Liver (tissue), 9 donors: ENCODE measurements around the gene RCSD1. TPM values are rescaled to one million over a fixed set of nuclear protein-coding genes. Genes with fewer than 3 reads are reported as not detected.

Experiments
- DNase-seq: peaks from one replicate; pipeline ENCODE4 v3.0.0-alpha.2; 2017; ENCODE audit warnings: low spot score
- H3K27ac ChIP-seq, 2 donors: one replicate each; pipeline ENCODE4 v1.7.0; 2013; ENCODE audit warnings: inconsistent platforms in 2 of 2, low read length in 2 of 2, control low read depth in 1 of 2, low read depth in 1 of 2, mild to moderate bottlenecking in 1 of 2
- H3K27me3 ChIP-seq, 4 donors: one replicate each; pipeline versions ENCODE4 v1.6.1 to v1.7.0; 2013; ENCODE audit warnings: low read length in 3 of 4, inconsistent platforms in 1 of 4, mild to moderate bottlenecking in 1 of 4, moderate library complexity in 1 of 4; ENCODE audit not compliant: control insufficient read depth in 4 of 4, insufficient read depth in 4 of 4
- H3K36me3 ChIP-seq, 4 donors: one replicate each; pipeline versions ENCODE4 v1.6.1 to v1.7.0; 2013; ENCODE audit warnings: low read length in 3 of 4, mild to moderate bottlenecking in 3 of 4, low read depth in 1 of 4, moderate library complexity in 1 of 4; ENCODE audit not compliant: control insufficient read depth in 4 of 4, insufficient read depth in 3 of 4
- H3K4me1 ChIP-seq, 4 donors: one replicate each; pipeline versions ENCODE4 v1.6.1 to v1.7.0; 2013; ENCODE audit warnings: low read length in 3 of 4, mild to moderate bottlenecking in 3 of 4, moderate library complexity in 1 of 4; ENCODE audit not compliant: control insufficient read depth in 4 of 4, insufficient read depth in 4 of 4
- H3K4me3 ChIP-seq, 3 donors: one replicate each; pipeline versions ENCODE4 v1.6.1 to v1.7.0; 2013; ENCODE audit warnings: low read length in 3 of 3, control low read depth in 1 of 3, low read depth in 1 of 3, mild to moderate bottlenecking in 1 of 3
- H3K9ac ChIP-seq, 2 donors: one replicate each; pipeline ENCODE4 v1.7.0; 2013; ENCODE audit warnings: low read length in 2 of 2, mild to moderate bottlenecking in 2 of 2, moderate library complexity in 2 of 2, control low read depth in 1 of 2, low read depth in 1 of 2
- H3K9me3 ChIP-seq, 4 donors: one replicate each; pipeline versions ENCODE4 v1.6.1 to v1.7.0; 2013; ENCODE audit warnings: low read length in 3 of 4; ENCODE audit not compliant: control insufficient read depth in 4 of 4
- EGR1 ChIP-seq, 2 donors: IDR thresholded peaks; 2 replicates each; pipeline ENCODE4 v1.6.1; 2016 to 2018; ENCODE audit warnings: antibody characterized with exemption in 2 of 2, low read depth in 2 of 2
- FOXA1 ChIP-seq: IDR thresholded peaks from 2 replicates; pipeline ENCODE4 v1.6.1; 2016; ENCODE audit warnings: antibody characterized with exemption
- GABPA ChIP-seq, 2 donors: IDR thresholded peaks in 1 of 2; conservative IDR thresholded peaks in 1 of 2; 2 replicates each; pipeline ENCODE4 v1.6.1; 2016; ENCODE audit warnings: antibody characterized with exemption in 2 of 2, mild to moderate bottlenecking in 1 of 2, moderate library complexity in 1 of 2
- HNF4A ChIP-seq, 2 donors: conservative IDR thresholded peaks; 2 replicates each; pipeline ENCODE4 v1.6.1; 2016; ENCODE audit warnings: antibody characterized with exemption in 2 of 2, mild to moderate bottlenecking in 2 of 2
- HNF4G ChIP-seq: IDR thresholded peaks from 2 replicates; pipeline ENCODE4 v1.6.1; 2016; ENCODE audit warnings: antibody characterized with exemption
- RAD21 ChIP-seq, 2 donors: IDR thresholded peaks; 2 replicates each; pipeline ENCODE4 v1.6.1; 2016; ENCODE audit warnings: antibody characterized with exemption in 2 of 2, mild to moderate bottlenecking in 2 of 2
- SP1 ChIP-seq: IDR thresholded peaks from 2 replicates; pipeline ENCODE4 v1.6.1; 2018; ENCODE audit warnings: antibody characterized with exemption, mild to moderate bottlenecking
- YY1 ChIP-seq: IDR thresholded peaks from 2 replicates; pipeline ENCODE4 v1.6.1; 2016; ENCODE audit warnings: antibody characterized with exemption, mild to moderate bottlenecking
- WGBS: extraction: QIAGEN DNeasy Blood & Tissue Kit; methylation state at CpG from one replicate; pipeline ENCODE4 v1.1.7; 2013; 5-methylcytosine and 5-hydroxymethylcytosine counted together
- polyA plus RNA-seq, 2 donors: library from polyadenylated mRNA; stranded (reverse) in 1 of 2; unstranded in 1 of 2; fragments of 200-250 nt in 1 of 2; fragments of >200 nt in 1 of 2; fragmentation: Nextera tagmentation in 1 of 2; extraction: Ambion mirVana in 1 of 2; gene quantifications; one replicate each; pipeline versions ENCODE4 v1.2.1 to v1.2.3, GENCODE V29; 2013 to 2015
- total RNA-seq, 2 donors: library from RNA; depleted of rRNA; stranded (reverse); fragments of >200 nt; gene quantifications; one replicate each; pipeline ENCODE4 v1.2.3, GENCODE V29; 2014
- TF ChIP-seq, protein P1 (sequence below): IDR thresholded peaks from 2 replicates; pipeline ENCODE4 v1.6.1; 2016; ENCODE audit warnings: antibody characterized with exemption, mild to moderate bottlenecking
- TF ChIP-seq, protein P2 (sequence below): IDR thresholded peaks from 2 replicates; pipeline ENCODE4 v1.6.1; 2016; ENCODE audit warnings: antibody characterized with exemption
- TF ChIP-seq, protein P3 (sequence below): fragments of 150-350 bp; IDR thresholded peaks from 2 replicates; pipeline ENCODE4 v1.5.1; 2017; ENCODE audit warnings: improper control_type of control experiment, low read depth, low read length; ENCODE audit not compliant: missing input control
- donor health status: healthy.
- donor health status: healthy.
- donor health status: healthy.
- donor health status: healthy.
- donor health status: healthy.

The RCSD1 gene
- total and polyA plus RNA-seq, 4 donors: 3.1 to 15.0 (median 6.0) TPM

DNA sequence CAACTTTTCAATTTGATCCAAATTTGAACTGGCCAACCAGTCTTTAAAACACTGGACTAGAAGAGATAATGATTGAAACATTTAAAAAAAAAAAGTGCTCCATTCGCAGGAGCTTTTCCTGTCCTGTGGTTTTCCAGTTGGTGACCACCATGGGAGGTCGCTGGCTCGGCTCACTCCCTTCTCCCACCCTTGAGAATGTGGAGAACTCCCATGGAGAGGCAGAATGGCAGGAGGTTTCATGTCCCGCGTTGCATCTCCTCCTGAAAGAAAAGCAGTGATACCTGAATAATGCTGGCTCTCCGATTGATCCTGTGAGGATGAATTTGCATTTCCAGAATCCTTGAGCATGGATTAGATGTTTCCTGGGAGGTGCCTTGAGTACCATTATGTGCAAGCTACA is 75.2 kb downstream of the RCSD1 start (continued):
- TF ChIP-seq, protein P1, sequence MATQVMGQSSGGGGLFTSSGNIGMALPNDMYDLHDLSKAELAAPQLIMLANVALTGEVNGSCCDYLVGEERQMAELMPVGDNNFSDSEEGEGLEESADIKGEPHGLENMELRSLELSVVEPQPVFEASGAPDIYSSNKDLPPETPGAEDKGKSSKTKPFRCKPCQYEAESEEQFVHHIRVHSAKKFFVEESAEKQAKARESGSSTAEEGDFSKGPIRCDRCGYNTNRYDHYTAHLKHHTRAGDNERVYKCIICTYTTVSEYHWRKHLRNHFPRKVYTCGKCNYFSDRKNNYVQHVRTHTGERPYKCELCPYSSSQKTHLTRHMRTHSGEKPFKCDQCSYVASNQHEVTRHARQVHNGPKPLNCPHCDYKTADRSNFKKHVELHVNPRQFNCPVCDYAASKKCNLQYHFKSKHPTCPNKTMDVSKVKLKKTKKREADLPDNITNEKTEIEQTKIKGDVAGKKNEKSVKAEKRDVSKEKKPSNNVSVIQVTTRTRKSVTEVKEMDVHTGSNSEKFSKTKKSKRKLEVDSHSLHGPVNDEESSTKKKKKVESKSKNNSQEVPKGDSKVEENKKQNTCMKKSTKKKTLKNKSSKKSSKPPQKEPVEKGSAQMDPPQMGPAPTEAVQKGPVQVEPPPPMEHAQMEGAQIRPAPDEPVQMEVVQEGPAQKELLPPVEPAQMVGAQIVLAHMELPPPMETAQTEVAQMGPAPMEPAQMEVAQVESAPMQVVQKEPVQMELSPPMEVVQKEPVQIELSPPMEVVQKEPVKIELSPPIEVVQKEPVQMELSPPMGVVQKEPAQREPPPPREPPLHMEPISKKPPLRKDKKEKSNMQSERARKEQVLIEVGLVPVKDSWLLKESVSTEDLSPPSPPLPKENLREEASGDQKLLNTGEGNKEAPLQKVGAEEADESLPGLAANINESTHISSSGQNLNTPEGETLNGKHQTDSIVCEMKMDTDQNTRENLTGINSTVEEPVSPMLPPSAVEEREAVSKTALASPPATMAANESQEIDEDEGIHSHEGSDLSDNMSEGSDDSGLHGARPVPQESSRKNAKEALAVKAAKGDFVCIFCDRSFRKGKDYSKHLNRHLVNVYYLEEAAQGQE: no peak
- TF ChIP-seq HNF4A (conservative IDR thresholded peaks at IDR 0.05): no peak
- TF ChIP-seq HNF4G: no peak

DNA sequence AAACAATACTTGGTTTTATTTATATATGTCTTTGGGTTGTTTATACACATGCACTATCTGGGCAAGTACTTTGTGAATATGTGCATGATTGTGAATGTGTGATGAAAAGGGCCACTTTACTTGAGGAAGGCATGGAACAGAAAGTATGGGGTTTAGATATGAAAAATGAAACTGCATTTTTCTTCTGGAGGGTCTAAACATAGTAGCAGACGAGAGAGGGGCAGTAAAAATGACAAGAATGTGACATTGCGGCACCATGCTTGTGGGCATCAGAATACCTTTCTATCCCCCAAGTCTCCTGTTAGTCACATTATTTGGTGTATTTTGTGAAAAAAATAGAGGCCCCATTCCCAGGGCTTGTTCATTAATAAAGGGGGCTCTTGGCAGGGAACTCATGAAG is 76.3 kb downstream of the RCSD1 start:
- Histone ChIP-seq H3K36me3 (peaks cover 0 to 3% (median 0%) of the 10 kb centered on the region in 4 donors), H3K9me3 (no peaks in the 10 kb centered on the region), H3K4me1 (no peaks in the 10 kb centered on the region), H3K27ac (no peak overlapping the region), H3K9ac (no peak overlapping the region), H3K4me3 (no peak overlapping the region), H3K27me3 (no peaks in the 10 kb centered on the region)
- TF ChIP-seq, protein P2, sequence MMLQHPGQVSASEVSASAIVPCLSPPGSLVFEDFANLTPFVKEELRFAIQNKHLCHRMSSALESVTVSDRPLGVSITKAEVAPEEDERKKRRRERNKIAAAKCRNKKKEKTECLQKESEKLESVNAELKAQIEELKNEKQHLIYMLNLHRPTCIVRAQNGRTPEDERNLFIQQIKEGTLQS: no peak
- TF ChIP-seq HNF4A (conservative IDR thresholded peaks at IDR 0.05) (no peak), FOXA1 (no peak), SP1 (no peak), GABPA (IDR thresholded peaks at IDR 0.05 in 1 of 2, conservative IDR thresholded peaks at IDR 0.05 in 1 of 2) (no peak), YY1 (no peak)
- WGBS: 93% methylated on average over 2 of the region's 2 CpGs
- no peak for DNase-seq

DNA sequence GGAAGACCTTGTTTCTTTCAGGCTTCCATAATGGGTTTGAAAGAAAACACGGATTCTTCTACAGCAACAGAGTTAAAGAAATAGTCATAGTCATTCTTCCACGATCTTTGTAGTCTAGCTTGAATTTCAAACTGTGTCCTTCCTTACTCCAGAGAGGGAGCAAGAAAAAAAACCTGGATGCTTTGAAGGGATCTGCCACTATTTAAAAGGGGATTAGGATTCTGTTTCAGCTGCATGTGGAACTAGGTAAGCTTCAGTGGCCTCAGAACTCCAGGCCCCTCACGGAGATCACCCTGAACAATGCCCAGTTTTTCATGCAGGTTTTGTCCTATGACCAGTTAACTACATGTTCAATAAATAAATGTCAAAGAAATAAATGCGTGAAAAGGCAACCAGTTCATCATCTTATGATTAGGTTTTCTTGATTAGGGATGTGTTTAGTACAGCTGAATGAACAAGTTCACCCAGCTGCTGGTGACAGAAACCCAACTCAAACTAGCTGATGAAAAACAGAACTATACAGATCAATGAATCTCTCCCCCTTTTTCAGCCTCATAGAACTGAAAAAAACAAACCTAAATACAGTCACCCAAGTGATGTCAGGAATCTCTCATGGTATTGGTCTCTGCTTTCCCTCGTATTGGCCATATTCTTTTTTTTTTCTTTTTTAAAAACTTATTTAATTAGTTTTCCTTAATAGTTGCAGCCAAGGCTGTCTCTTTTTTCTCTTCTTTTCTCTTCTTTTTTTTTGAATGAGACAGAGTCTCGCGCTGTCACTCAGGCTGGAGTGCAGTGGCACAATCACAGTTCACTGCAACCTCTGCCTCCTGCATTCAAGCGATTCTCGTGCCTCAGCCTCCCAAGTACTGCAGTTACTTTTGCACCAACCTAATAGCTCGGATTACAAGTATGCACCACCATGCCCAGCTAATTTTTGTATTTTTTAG is 77.2 kb downstream of the RCSD1 start:
- 90% methylated on average over 10 of the region's 10 CpGs for WGBS
- no peak for DNase-seq
- Histone ChIP-seq H3K9ac (no peak overlapping the region), H3K9me3 (no peaks in the 10 kb centered on the region), H3K27ac (no peak overlapping the region), H3K4me3 (no peak overlapping the region), H3K27me3 (no peaks in the 10 kb centered on the region), H3K36me3 (peaks cover 0 to 3% (median 0%) of the 10 kb centered on the region in 4 donors), H3K4me1 (peaks cover 0 to 3% (median 0%) of the 10 kb centered on the region in 4 donors)
- TF ChIP-seq, protein P1: no peak
- TF ChIP-seq, protein P3, sequence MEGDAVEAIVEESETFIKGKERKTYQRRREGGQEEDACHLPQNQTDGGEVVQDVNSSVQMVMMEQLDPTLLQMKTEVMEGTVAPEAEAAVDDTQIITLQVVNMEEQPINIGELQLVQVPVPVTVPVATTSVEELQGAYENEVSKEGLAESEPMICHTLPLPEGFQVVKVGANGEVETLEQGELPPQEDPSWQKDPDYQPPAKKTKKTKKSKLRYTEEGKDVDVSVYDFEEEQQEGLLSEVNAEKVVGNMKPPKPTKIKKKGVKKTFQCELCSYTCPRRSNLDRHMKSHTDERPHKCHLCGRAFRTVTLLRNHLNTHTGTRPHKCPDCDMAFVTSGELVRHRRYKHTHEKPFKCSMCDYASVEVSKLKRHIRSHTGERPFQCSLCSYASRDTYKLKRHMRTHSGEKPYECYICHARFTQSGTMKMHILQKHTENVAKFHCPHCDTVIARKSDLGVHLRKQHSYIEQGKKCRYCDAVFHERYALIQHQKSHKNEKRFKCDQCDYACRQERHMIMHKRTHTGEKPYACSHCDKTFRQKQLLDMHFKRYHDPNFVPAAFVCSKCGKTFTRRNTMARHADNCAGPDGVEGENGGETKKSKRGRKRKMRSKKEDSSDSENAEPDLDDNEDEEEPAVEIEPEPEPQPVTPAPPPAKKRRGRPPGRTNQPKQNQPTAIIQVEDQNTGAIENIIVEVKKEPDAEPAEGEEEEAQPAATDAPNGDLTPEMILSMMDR: no peak
- TF ChIP-seq FOXA1 (no peak), EGR1 (IDR thresholded peaks at IDR 0.05; ENCODE audit: low read depth in 2 of 2) (no peak), SP1 (no peak), RAD21 (IDR thresholded peaks at IDR 0.05) (no peak), HNF4A (conservative IDR thresholded peaks at IDR 0.05) (no peak)
